RWPE1 (cell line): Measurements from ENCODE around the gene IHH.

Source experiments
- CTCF ChIA-PET: fragments of 350-600 bp; sonication (Branson Sonifier 250); formaldehyde crosslinking; extraction: SDS; loops from one replicate; lab custom pipeline; 2021; lab: Yijun Ruan, JAX
- POLR2A ChIA-PET: fragments of 400-600 bp; formaldehyde crosslinking; extraction: SDS; loops from one replicate; lab custom pipeline; 2020; ENCODE audit warnings: antibody characterized with exemption; ENCODE audit not compliant: low non-redundant PET; lab: Yijun Ruan, JAX
- DNase-seq: peaks from one replicate; pipeline ENCODE4 v3.0.0; 2012; ENCODE audit warnings: low spot score
- H3K27ac ChIP-seq: fragments of 450-650 bp; 2 replicates; pipeline ENCODE4 v1.5.1; 2017
- CTCF ChIP-seq: fragments of 450-650 bp; conservative IDR thresholded peaks from 2 replicates; pipeline ENCODE4 v1.5.1; 2017; ENCODE audit warnings: low read depth, mild to moderate bottlenecking

The IHH gene

DNA sequence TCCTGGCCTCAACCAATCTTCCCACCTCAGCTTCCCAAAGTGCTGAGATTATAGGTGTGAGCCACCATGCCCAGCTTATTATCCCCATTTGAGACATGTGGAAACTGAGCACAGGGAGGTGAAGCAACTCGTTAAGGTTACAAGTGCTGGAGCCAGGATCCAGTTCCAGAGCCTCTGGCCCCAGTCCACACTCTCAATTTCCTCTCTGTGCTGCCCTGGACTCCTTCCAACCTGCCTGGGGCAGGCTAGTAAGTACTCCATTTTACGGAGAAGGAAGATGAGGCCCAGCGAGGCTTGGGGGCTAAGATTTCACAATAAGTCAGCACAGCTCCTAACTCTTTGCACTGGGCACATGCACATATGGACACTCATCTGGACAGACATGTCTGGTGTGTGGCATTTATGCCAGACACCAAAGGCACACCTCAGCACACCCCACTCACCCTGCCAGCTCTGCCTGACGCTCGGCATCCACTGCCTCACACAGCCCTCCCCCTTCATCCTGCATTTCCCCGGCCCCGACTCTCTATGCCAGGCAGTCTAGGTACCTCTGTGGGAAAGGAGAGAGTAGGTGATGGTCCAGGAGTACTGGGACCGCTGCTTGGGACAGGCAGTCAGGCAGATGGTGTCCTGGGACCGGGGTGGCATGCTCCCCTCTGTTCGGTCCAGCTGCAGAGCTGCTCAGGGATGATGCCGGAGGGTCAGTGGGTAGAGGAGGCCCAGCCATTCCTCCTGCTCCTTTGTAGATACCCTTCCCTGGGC, 39.9 kb downstream of the IHH start:
- TF ChIP-seq CTCF = no peak
- H3K27ac ChIP-seq = no peak overlapping the region
- ChIA-PET POLR2A (no interaction called here), CTCF (interaction anchor here (1.7 kb wide), 1 partner anchor 9 kb away, joined by 11 read pairs; no protein-coding TSS in a partner anchor)
- no peak for DNase-seq

DNA sequence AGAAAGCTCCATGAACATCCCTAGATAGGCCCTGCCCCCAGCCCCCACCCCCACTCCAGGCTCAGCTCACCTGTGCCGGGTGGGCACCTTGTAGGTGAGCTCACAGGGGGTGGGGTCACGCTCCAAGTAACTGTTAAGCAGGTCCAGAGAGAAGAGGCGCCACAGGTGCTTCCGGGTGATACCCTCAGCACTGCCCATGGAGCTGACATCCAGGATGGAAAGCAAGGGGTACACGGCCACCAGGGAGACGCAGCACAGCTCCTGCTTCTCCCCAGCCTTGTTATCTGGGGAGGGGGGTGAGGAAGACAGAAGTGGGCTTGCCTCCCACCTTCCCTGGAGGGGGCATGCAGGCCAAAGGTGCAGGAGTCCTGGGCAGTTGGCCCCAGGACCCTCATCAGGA, 41.3 kb downstream of the IHH start:
- ChIA-PET CTCF (interaction anchor here (0.6 to 2.0 kb wide), 2 partner anchors 10 to 122 kb away, joined by 3 to 8 read pairs; no protein-coding TSS in a partner anchor), POLR2A (no interaction called here)
- no peak for DNase-seq
- H3K27ac ChIP-seq = no peak overlapping the region
- TF ChIP-seq CTCF = no peak

DNA sequence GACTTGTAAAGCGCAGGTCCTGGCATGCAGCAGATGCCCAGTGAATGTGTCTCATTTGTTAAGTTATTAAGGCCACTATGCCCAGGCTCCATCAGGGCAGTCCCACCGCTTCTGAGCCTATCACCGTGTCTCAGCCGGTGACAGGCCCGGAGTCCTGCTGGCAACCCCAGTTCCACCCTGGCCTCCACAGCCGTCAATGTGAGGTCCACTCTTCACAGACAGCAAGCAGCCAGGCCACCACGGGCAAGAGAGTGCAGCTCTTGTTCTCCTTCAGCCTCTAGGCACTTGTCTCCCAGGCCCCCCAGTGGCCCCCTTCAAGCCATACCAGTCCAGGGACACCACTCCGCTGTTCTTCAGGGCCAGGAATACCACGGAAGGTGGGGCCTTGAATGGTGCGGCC, 42.0 kb downstream of the IHH start:
- ChIA-PET POLR2A (no interaction called here), CTCF (interaction anchor here (0.6 to 2.0 kb wide), 3 partner anchors 8 to 121 kb away, joined by 3 to 8 read pairs (median 3); no protein-coding TSS in a partner anchor)
- no peak for DNase-seq
- no peak overlapping the region for H3K27ac ChIP-seq
- no peak for TF ChIP-seq CTCF

- ChIA-PET CTCF (interaction anchor here (0.8 to 2.0 kb wide), 4 partner anchors 8 to 136 kb away, joined by 3 to 8 read pairs (median 4); no protein-coding TSS in a partner anchor), POLR2A (no interaction called here)
- H3K27ac ChIP-seq = no peak overlapping the region
- no peak for DNase-seq
- TF ChIP-seq CTCF = no peak
Measured at GRCh38 chr2:219018286-219018685, 42.4 kb downstream of the IHH start.

DNA sequence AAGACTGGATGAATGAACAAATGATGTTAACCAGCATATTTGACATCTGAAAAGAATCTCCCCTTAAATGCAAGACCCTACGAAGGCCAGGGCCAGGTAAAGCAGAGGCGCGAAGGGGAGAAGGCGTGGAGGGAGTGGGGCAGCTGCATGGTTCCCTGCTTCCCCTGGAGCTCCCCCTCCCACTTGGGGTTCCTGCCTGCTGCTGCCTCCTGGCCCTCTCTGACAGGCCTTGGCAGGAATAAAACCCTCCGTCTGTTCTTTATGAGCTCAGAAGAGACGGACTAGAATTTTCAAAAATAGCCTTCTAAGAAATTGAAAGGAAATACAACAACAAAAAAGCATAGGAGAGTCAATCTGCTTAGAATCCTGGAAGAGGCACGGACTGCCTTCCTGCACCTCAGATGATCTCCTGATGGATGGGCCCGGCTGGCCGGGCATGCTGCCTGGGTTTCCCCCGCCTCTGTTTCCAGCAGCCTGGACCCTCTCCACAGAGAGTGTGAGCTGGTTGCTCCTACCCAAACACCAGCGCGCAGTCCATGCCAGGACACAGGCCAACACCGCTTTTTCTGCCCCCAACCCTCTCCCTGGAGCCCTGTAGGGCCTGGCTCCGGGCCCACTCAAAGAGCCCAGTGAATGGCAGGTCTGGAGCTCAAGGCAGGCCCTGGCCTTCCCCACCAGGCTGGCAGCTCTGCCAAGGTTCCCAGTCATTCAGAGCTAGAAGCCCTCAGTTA, 43.4 kb downstream of the IHH start:
- TF ChIP-seq CTCF = no peak
- ChIA-PET CTCF (interaction anchor here (0.8 to 1.0 kb wide), 3 partner anchors 14 to 137 kb away, joined by 3 to 5 read pairs (median 3); no protein-coding TSS in a partner anchor), POLR2A (no interaction called here)
- H3K27ac ChIP-seq = no peak overlapping the region
- no peak for DNase-seq

GRCh38 chr2:219016721-219017120, 44.0 kb downstream of the IHH start:
- TF ChIP-seq CTCF = no peak
- CTCF ChIA-PET = interaction anchor here (0.9 to 1.5 kb wide), 2 partner anchors 13 to 15 kb away, joined by 3 to 5 read pairs; no protein-coding TSS in a partner anchor
- no peak for DNase-seq
- H3K27ac ChIP-seq = no peak overlapping the region
- POLR2A ChIA-PET = no interaction called here
